GM18511 (cell line): Measurements from ENCODE around the gene COL4A6.

Experiments used
- ATAC-seq: cut with Tn5 transposase; IDR thresholded peaks from one replicate; pipeline ENCODE4 v1.9.1; 2021; ENCODE audit warnings: mild to moderate bottlenecking, moderate library complexity; ENCODE audit not compliant: unreplicated experiment

COL4A6 gene

GRCh38 chrX:108114541-108114940, 323.7 kb downstream of the COL4A6 start:
- ATAC-seq = no peak
